WTC11 (cell line): ENCODE measurements around the gene HOXB8. TPM values are rescaled to one million over a fixed set of nuclear protein-coding genes. Genes with fewer than 3 reads are reported as not detected.

Source experiments
- ATAC-seq: fragments of 200-7000 bp; cut with Tn5 transposase; 2 replicates; pipeline ENCODE4 v1.10.0; 2021; ENCODE audit warnings: mild to moderate bottlenecking, moderate library complexity
- CTCF ChIA-PET: fragments of 300-600 bp; sonication (Branson Sonifier 250); formaldehyde crosslinking; loops from one replicate; lab custom pipeline; 2021; ENCODE audit warnings: antibody characterized with exemption; lab: Charles Lee
- POLR2A ChIA-PET: fragments of 350-600 bp; sonication (Branson Sonifier 250); formaldehyde crosslinking; loops from one replicate; lab custom pipeline; 2021; ENCODE audit warnings: antibody characterized with exemption; lab: Charles Lee
- DNase-seq: peaks from one replicate; pipeline ENCODE4 v3.0.0; 2021; ENCODE audit warnings: low spot score
- H3K27ac Mint-ChIP-seq: 2 replicates; pipeline ENCODE4 v1.8.0; 2021; ENCODE audit warnings: mixed read lengths
- H3K27me3 Mint-ChIP-seq: 2 replicates; pipeline ENCODE4 v1.8.0; 2021; ENCODE audit warnings: low read depth, mild to moderate bottlenecking, moderate library complexity, mixed read lengths
- H3K36me3 Mint-ChIP-seq: 2 replicates; pipeline ENCODE4 v1.8.0; 2021; ENCODE audit warnings: mixed read lengths
- H3K4me1 Mint-ChIP-seq: 2 replicates; pipeline ENCODE4 v1.8.0; 2022; ENCODE audit warnings: mixed read lengths
- H3K4me3 Mint-ChIP-seq: 2 replicates; pipeline ENCODE4 v1.8.0; 2021; ENCODE audit warnings: mild to moderate bottlenecking, moderate library complexity, mixed read lengths
- H3K9me3 Mint-ChIP-seq: 2 replicates; pipeline ENCODE4 v1.8.0; 2021; ENCODE audit warnings: mixed read lengths
- ATF3 ChIP-seq: sonication (generic); formaldehyde crosslinking; conservative IDR thresholded peaks from 2 replicates; pipeline ENCODE4 v1.8.1; 2022; ENCODE audit warnings: mild to moderate bottlenecking, missing genetic modification reagents
- CDX4 ChIP-seq: fragments of 250-450 bp; sonication (Bioruptor Pico); IDR thresholded peaks from 2 replicates; pipeline ENCODE4 v1.9.0; 2021; ENCODE audit warnings: moderate library complexity, mild to moderate bottlenecking, inconsistent platforms, borderline replicate concordance
- CREB1 ChIP-seq: sonication (generic); formaldehyde crosslinking; IDR thresholded peaks from 2 replicates; pipeline ENCODE4 v1.8.0; 2023; ENCODE audit warnings: mild to moderate bottlenecking, missing genetic modification reagents
- FOXP1 ChIP-seq: sonication (generic); formaldehyde crosslinking; IDR thresholded peaks from 2 replicates; pipeline ENCODE4 v1.8.0; 2022; ENCODE audit warnings: missing genetic modification reagents, mild to moderate bottlenecking, moderate library complexity, borderline replicate concordance
- GTF2I ChIP-seq: fragments of 250-450 bp; sonication (Bioruptor Pico); conservative IDR thresholded peaks from 2 replicates; pipeline ENCODE4 v1.4.0; 2021; ENCODE audit warnings: mild to moderate bottlenecking
- HMGA2 ChIP-seq: fragments of 250-450 bp; sonication (Bioruptor Pico); IDR thresholded peaks from 2 replicates; pipeline ENCODE4 v1.4.0; 2021; ENCODE audit warnings: mild to moderate bottlenecking, moderate library complexity
- IRF2 ChIP-seq: sonication (generic); formaldehyde crosslinking; IDR thresholded peaks from 2 replicates; pipeline ENCODE4 v1.8.0; 2022; ENCODE audit warnings: low read depth, missing genetic modification reagents, borderline replicate concordance
- JAZF1 ChIP-seq: fragments of 250-450 bp; sonication (Bioruptor Pico); IDR thresholded peaks from 2 replicates; pipeline ENCODE4 v1.9.0; 2021; ENCODE audit warnings: moderate library complexity, mild to moderate bottlenecking, inconsistent platforms
- JUN ChIP-seq: sonication (generic); formaldehyde crosslinking; IDR thresholded peaks from 2 replicates; pipeline ENCODE4 v1.8.0; 2023; ENCODE audit warnings: mild to moderate bottlenecking, missing genetic modification reagents
- MLX ChIP-seq: sonication (generic); formaldehyde crosslinking; IDR thresholded peaks from 2 replicates; pipeline ENCODE4 v1.8.1; 2023; ENCODE audit warnings: mild to moderate bottlenecking, missing genetic modification reagents, moderate library complexity
- NR2C2 ChIP-seq: sonication (generic); formaldehyde crosslinking; IDR thresholded peaks from 2 replicates; pipeline ENCODE4 v1.8.0; 2022; ENCODE audit warnings: mild to moderate bottlenecking, missing genetic modification reagents
- PRDM15 ChIP-seq: sonication (generic); formaldehyde crosslinking; IDR thresholded peaks from 2 replicates; pipeline ENCODE4 v1.8.0; 2022; ENCODE audit warnings: missing genetic modification reagents
- PREB ChIP-seq: sonication (generic); formaldehyde crosslinking; IDR thresholded peaks from 2 replicates; pipeline ENCODE4 v1.8.1; 2022; ENCODE audit warnings: mild to moderate bottlenecking, missing genetic modification reagents, moderate library complexity, borderline replicate concordance
- STAT6 ChIP-seq: sonication (generic); formaldehyde crosslinking; conservative IDR thresholded peaks from 2 replicates; pipeline ENCODE4 v1.8.1; 2023; ENCODE audit warnings: mild to moderate bottlenecking, low read depth, missing genetic modification reagents, moderate library complexity
- TEAD1 ChIP-seq: sonication (generic); formaldehyde crosslinking; IDR thresholded peaks from 2 replicates; pipeline ENCODE4 v1.8.0; 2022; ENCODE audit warnings: mild to moderate bottlenecking, missing genetic modification reagents
- ZMAT4 ChIP-seq: fragments of 250-450 bp; sonication (Bioruptor Pico); IDR thresholded peaks from 2 replicates; pipeline ENCODE4 v1.9.0; 2021; ENCODE audit warnings: mild to moderate bottlenecking
- ZNF416 ChIP-seq: fragments of 250-450 bp; sonication (Bioruptor Pico); IDR thresholded peaks from 2 replicates; pipeline ENCODE4 v1.9.0; 2021; ENCODE audit warnings: mild to moderate bottlenecking, inconsistent platforms
- total RNA-seq: library from RNA; stranded (reverse); gene quantifications from 3 replicates; pipeline ENCODE4 v1.2.3, GENCODE V29; 2021

Gene HOXB8
- total RNA-seq, 1 experiment from 2014 or later, result not detected

GRCh38 chr17:48591255-48592056, 23.6 kb downstream of the HOXB8 start:
- CTCF ChIA-PET, result interaction anchor here (1.0 to 2.5 kb wide), 6 partner anchors 10 to 255 kb away, joined by 3 to 15 read pairs (median 8); no protein-coding TSS in a partner anchor
- Mint-ChIP-seq H3K4me3 (no peak overlapping the region), H3K4me1 (peaks cover 46% of the 10 kb centered on the region), H3K36me3 (peaks cover 2% of the 10 kb centered on the region; the same call in 1 of the 2 replicates), H3K27ac (no peak overlapping the region), H3K9me3 (no peaks in the 10 kb centered on the region), H3K27me3 (peaks cover 100% of the 10 kb centered on the region; the same call in 1 of the 2 replicates)
- no peak for ATAC-seq
- no peak for DNase-seq
- POLR2A ChIA-PET, result no interaction called here
- TF ChIP-seq JUN (CRISPR knock-in tag), result no peak
- no peak for TF ChIP-seq CDX4 (CRISPR knock-in tag)
- no peak for TF ChIP-seq HMGA2 (CRISPR knock-in tag)
- TF ChIP-seq STAT6, result no peak
- TF ChIP-seq ZMAT4 (CRISPR knock-in tag), result no peak
- no peak for TF ChIP-seq JAZF1 (CRISPR knock-in tag)
- no peak for TF ChIP-seq PRDM15 (CRISPR knock-in tag)
- no peak for TF ChIP-seq GTF2I (CRISPR knock-in tag)
- no peak for TF ChIP-seq IRF2
- no peak for TF ChIP-seq PREB (CRISPR knock-in tag)
- TF ChIP-seq NR2C2 (CRISPR knock-in tag), result no peak
- TF ChIP-seq FOXP1 (CRISPR knock-in tag), result no peak
- no peak for TF ChIP-seq ZNF416 (CRISPR knock-in tag)
- TF ChIP-seq TEAD1, result no peak
- no peak for TF ChIP-seq CREB1
- TF ChIP-seq ATF3 (CRISPR knock-in tag), result no peak
- no peak for TF ChIP-seq MLX
